Activated gamma-delta T cell treated with anti-CD3 and anti-CD28 coated beads, Interleukin-2, amount 50 U/mL, for 16 hours (primary cell): ENCODE measurements around the gene CERKL.

Source experiments
- DNase-seq: peaks from one replicate; pipeline ENCODE4 v3.0.0-alpha.2; 2020; ENCODE audit warnings: low read depth

The CERKL gene

DNA sequence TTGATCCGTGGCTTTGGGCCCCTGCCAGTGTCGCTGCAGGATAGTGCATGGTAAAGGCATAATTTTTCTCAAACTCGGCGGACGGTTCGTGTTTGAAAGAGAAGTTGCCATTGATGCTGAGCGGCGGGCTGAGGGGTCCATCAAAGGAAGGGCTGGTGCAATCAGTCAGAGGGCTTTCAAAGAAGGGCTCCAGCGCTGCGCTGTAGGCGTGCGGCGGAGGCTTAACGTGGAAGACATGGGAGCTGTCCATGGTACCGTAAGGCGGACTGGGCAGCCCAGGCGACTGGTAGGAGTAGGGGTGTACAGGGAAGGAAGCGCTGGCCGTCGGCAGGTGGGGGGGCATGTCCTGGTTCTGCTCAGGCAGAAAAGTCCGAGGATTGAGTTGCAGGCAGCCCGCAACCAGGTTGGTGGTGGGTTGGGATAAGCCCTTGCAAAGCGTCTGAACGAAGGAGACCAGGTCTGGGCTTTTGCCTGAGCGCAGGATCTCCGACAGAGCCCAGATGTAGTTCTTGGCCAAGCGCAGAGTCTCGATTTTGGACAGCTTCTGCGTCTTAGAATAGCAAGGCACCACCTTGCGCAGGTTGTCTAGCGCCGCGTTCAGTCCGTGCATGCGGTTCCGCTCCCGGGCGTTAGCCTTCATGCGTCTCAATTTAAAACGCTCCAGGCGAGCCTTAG is 21.1 kb upstream of the CERKL start:
- DNase-seq, result peak; percentile 51

DNA sequence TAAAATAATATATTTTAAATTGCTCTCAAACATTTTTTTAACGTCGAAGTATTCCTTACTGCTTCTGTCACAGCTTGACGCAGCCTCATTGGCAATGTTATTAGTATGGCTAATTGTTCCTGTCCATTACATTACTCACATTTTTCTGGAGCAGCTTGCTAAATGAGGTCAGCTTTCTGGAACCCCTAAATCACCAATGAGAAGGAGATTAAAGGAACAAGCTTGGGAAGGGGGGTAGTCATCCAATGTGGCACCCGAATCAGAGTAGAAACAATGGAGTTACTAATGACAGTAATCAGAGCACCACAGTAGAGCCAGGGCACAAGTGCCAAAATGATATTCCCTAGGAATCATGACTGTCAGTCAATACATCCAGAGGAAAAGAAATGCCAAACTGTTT is 18.3 kb upstream of the CERKL start:
- DNase-seq, result no peak

DNA sequence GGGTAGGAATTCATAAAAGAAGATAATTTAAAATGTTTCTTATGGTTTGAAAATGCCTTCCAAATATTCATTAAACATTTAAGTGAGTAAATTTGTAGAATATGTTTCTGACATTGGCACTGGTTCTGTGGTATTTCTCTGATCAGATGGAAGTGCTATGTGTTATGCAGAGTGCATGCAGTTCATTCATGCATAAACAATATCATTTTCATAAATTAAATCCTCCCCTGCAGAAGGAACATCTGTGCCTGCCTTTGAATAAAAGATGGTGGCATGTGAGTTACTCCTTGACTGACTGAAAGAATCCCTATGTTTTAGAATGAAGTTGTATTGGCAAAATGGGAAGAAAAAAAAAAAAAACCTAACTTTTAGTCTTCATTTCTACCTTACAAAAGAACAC is 17.6 kb upstream of the CERKL start:
- DNase-seq, result no peak

- no peak for DNase-seq
These were observed 16.3 kb upstream of the CERKL start for GRCh38 chr2:181673173-181673572.

DNA sequence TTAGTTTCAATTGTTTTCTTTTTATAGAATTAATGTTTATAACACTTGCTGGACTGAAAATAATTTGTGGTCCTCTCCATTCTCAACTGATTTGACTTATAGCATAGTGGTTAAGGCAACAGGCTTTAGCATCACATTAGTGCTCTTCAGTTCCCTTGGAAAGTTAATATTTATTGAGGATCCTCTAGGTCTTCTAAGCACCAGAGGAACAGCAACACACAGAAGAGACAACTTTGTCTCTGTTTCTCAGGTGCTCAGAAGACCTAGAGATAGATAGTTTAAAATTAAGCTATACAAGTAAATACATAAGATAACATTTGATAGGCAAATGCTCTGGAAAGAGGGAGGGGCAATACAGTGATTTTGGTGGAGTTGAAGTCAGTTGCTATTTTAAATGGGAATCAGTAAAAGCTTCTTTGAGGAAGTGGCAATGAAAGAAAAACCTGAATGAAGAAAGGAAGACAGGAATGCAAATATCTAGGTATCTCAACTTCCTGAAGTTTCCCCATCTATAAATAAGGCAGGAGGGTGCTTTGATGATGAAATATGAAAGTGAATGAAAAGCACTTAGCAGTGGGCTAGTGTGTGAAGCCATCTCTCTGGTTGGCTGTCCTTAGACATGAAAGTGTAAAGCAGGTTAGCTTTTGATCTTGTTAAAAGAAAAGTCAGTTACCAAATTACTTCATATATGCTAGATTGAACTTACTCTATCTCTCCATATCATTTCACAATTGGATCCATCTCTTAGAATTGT is 15.5 kb upstream of the CERKL start:
- DNase-seq, result no peak

GRCh38 chr2:181670632-181671031 is 13.7 kb upstream of the CERKL start:
- no peak for DNase-seq

DNA sequence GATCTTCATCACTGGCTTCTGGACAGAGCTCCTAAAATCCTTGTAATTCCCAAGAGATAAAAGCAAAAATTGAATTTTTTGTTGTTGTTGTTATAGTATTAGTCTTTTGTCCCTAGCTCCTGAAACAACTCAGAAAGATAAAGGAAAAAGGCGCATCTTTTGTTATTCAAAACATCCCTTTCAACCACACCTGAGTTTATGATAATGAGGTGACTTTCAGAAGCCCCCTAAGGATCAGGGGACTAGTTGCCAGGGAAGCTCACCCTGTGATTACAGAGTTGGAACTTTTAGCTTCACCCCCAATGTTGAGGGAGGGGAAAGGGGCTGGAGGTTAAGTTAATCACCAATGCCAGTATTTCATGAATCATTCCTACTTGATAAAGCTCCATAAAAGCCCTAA is 10.3 kb upstream of the CERKL start:
- no peak for DNase-seq

DNA sequence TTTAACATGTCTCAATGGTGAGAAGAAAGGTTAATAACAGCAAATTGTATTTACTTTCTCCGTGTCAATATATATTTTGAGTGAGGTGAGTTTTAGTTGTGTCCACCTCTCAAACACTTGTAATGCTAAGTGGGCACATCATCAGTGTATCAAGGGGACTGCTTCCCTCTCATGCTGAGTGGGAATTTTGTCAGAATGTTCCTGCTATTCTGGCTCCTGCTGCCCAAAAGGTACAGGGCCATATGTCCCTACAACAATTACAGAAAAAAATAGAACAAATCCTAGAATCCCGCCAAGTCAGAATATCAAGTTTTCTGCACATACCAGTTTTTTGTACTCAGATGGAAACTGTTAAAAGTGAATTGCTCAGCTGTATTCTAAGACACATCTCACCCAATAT is 5.4 kb upstream of the CERKL start:
- no peak for DNase-seq

DNA sequence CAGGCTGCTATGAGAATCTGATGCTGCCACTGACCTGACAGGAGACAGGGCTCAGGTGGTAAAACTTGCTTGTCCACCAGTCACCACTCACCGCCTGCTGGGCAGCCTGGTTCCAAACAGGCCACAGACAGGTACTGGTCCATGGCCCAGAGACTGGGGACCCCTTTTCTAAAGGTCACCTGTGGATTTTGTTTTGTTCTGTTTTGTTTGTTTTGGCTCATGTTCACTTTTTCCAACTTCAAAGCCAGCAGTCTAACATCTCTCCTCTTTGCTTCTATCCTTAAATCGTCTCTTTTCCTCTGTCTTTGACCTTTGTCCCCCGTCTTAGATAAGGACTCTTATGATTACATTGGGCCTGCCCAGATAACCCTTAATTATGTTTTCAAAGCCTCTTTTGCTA is 3.3 kb upstream of the CERKL start:
- no peak for DNase-seq

GRCh38 chr2:181658444-181658843 is 1.5 kb upstream of the CERKL start:
- DNase-seq, result no peak

- no peak for DNase-seq
These were observed 474 bp upstream of the CERKL start for GRCh38 chr2:181657379-181657778.

GRCh38 chr2:181655519-181655918 is 1.4 kb downstream of the CERKL start:
- DNase-seq, result no peak

DNA sequence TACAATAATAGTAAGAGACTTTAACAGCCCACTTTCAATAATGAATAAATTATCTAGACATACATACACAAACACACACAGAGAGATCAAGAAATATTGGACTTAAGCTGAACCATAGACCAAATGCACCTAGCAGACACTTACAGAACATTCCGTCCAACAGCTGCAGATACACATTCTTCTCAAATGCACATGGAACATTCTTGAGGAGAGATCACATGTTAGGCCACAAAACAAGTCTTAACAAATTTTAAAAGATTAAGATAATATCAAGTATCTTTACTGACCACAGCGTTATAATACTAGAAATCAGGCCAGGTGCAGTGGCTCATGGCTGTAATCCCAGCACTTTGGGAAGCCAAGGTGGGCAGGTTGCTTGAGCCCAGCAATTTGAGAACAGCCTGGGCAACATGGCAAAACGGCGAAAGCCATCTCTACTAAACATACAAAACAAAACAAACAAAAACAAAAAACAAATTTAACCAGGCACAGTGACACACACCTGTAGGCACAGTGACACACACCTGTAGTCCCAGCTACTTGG is 7.4 kb downstream of the CERKL start:
- DNase-seq, result no peak

DNA sequence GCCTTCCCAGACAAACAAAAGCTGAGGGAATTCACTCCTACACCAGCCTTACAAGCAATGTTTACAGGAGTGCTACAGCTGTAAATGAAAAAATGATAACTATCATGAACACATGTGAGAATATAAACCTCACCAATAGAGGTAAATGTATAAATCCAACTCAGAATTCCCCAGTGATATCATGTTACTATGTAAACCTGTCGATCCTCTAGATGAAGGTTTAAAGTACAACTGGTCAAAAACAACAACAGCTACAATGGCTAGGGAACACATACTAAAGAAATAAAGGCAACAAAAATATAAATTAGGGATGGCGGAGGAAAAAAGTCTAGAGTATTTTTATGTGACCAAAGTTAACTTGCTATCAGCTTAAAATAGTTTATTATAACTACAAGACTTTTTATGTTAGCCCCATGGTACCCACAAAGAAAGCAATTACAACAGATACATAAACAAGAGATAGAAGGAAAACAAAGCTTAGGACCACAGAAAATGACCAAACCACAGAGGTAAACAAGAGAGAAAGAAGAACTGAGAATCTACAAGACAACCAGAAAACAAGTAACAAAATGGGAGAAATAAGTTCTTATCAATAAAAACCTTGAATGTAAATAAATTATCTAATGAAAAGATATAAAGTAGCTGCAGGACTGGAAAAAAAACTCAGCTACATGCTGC is 8.3 kb downstream of the CERKL start:
- DNase-seq, result no peak

DNA sequence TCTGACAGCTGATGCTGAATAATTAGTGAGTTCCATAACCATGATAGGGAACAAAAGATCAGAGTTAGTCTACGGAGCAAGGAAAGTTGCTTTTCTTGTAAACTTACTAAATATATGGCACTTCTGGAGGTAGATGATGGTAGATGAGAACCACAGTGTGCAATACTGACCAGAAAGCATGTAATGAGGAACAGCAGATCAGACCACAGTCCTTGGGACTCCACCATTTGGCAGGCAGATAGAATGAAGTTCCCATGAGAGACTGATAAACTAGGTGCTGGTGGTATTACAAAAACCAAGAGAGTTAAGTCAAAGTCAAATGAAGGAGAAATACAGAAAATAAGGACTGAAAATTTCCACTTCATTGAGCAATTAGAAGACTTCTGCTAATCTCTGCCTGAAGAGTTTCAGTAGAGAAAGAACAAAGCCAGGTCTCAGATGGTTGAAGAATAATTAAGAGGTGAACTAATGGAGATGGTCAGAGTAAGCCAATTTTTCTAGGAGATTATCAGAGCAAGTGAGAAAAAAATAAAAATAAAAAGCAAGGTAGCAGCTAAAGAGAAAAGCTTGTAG is 10.4 kb downstream of the CERKL start:
- no peak for DNase-seq

- DNase-seq, result no peak
These were observed 13.8 kb downstream of the CERKL start for GRCh38 chr2:181643151-181643550.

DNA sequence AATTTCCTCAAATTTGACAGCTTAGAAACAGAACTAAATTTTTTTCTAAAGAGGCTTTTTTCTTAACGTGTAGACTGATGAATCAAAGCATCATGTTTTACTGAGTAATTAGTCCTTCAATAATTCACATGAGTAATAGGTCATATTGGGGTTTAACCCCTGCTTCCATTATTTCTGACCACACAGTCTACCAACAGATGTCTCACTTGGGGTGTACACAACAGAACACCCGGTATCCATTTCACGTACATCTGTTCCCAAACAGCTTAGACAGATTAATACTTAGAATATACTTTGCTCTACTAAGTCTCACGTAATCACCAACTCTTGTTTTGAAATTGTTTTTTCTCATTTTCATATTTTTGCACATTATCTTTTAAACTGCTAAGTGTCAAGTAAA is 14.8 kb downstream of the CERKL start:
- no peak for DNase-seq

GRCh38 chr2:181639686-181640085 is 17.2 kb downstream of the CERKL start:
- DNase-seq, result no peak

- no peak for DNase-seq
These were observed 24.0 kb downstream of the CERKL start for GRCh38 chr2:181632733-181633401.

GRCh38 chr2:181628590-181629585 is 28.0 kb downstream of the CERKL start:
- DNase-seq, result no peak

DNA sequence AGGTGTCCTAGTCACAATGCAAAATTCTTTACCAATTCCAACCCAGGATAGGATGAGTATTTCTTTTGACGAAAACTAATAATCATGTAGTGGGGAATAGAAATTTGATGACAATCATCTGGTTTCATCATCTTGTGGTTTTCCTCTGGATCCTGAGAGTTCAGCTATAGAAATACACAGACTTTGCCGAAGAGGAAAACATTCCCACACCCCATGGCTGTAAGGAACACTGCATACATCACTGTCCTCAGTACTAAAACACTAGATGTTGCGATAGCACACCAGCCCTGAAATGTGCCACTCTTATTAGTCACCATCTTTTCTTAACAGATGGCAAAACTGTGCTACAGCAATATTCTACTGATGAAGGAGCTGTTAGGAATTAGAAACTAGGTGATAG is 29.4 kb downstream of the CERKL start:
- DNase-seq, result no peak
